Kidney (tissue), 14 donors: ENCODE results near the gene HRG. TPM values are rescaled to one million over a fixed set of nuclear protein-coding genes. Genes with fewer than 3 reads are reported as not detected.
"Not testable (repeated sequence)": the region's sequence is repeated elsewhere in the genome, so short reads cannot be mapped to it uniquely, and the experiment has no call there.

Experiments used
- DNase-seq, 5 donors: peaks; one replicate each; pipeline ENCODE4 v3.0.0-alpha.2; 2013 to 2020
- FAIRE-seq: peaks from 2 replicates; lab custom pipeline; 2012; peaks lifted over from hg19 to GRCh38; lab: Jason Lieb, UNC
- H3K27ac ChIP-seq, 2 donors: one replicate each; pipeline ENCODE4 v1.7.0; 2013; ENCODE audit warnings: low read depth in 2 of 2, low read length in 2 of 2, inconsistent platforms in 1 of 2
- H3K27me3 ChIP-seq: one replicate; pipeline ENCODE4 v1.7.1; 2013; ENCODE audit warnings: low read length, inconsistent platforms; ENCODE audit not compliant: control insufficient read depth, insufficient read depth
- H3K36me3 ChIP-seq, 3 donors: one replicate each; pipeline versions ENCODE4 v1.7.0 to v1.7.1; 2013; ENCODE audit warnings: low read length in 3 of 3, control low read depth in 1 of 3, inconsistent platforms in 1 of 3; ENCODE audit not compliant: insufficient read depth in 3 of 3, control insufficient read depth in 2 of 3
- H3K4me1 ChIP-seq, 3 donors: one replicate each; pipeline versions ENCODE4 v1.7.0 to v1.7.1; 2013; ENCODE audit warnings: low read length in 3 of 3, inconsistent platforms in 1 of 3, low read depth in 1 of 3; ENCODE audit not compliant: control insufficient read depth in 2 of 3, insufficient read depth in 2 of 3
- H3K4me3 ChIP-seq, 3 donors: one replicate each; pipeline versions ENCODE4 v1.7.0 to v1.8.1; 2013; ENCODE audit warnings: low read length in 3 of 3, control low read depth in 1 of 3, inconsistent platforms in 1 of 3
- H3K9ac ChIP-seq, 3 donors: one replicate each; pipeline versions ENCODE4 v1.7.0 to v1.7.1; 2013; ENCODE audit warnings: low read length in 3 of 3, control low read depth in 1 of 3, inconsistent platforms in 1 of 3
- H3K9me3 ChIP-seq, 3 donors: one replicate each; pipeline versions ENCODE4 v1.7.0 to v1.7.1; 2013; ENCODE audit warnings: low read length in 3 of 3, control low read depth in 1 of 3, inconsistent platforms in 1 of 3; ENCODE audit not compliant: control insufficient read depth in 2 of 3, insufficient read depth in 1 of 3
- intact Hi-C: fragments of 100-400 bp; cut with DNase I; formaldehyde crosslinking; loops from one replicate; pipeline ENCODE4 v1.11.1; 2022
- polyA plus RNA-seq: library from polyadenylated mRNA; stranded (reverse); fragments of 350-450 nt; fragmentation: Illumina TruSeq; extraction: RNeasy Lipid Tissue Mini Kit (QIAGEN cat#74804); gene quantifications from one replicate; pipeline ENCODE4 v1.2.3, GENCODE V29; 2014; ENCODE audit warnings: low read depth, low replicate concordance; ENCODE audit not compliant: insufficient read depth
- total RNA-seq: library from RNA; stranded (reverse); fragmentation: NEBNext Ultra II Directional; extraction: Animal tissue kit (Norgen Biotek cat#: 25700); gene quantifications from one replicate; pipeline ENCODE4 v1.2.1, GENCODE V29; 2021
- TF ChIP-seq, protein P1 (sequence below): IDR thresholded peaks from 3 replicates; pipeline ENCODE4 v1.5.1; 2012; ENCODE audit warnings: mild to moderate bottlenecking, moderate library complexity, borderline replicate concordance; ENCODE audit not compliant: insufficient read depth; ENCODE audit errors: extremely low read depth
- donor health status: control.
- donor health status: control.
- donor health status: control.
- donor health status: control.
- donor health status: control.
- donor health status: DM: yes; HTN: yes; CAD: no.
- donor health status: Normal renal cell carcinoma (clear cell type).

The HRG gene
- total and polyA plus RNA-seq, 2 donors from 2014 or later, result 0.35 to 22.8 TPM

DNA sequence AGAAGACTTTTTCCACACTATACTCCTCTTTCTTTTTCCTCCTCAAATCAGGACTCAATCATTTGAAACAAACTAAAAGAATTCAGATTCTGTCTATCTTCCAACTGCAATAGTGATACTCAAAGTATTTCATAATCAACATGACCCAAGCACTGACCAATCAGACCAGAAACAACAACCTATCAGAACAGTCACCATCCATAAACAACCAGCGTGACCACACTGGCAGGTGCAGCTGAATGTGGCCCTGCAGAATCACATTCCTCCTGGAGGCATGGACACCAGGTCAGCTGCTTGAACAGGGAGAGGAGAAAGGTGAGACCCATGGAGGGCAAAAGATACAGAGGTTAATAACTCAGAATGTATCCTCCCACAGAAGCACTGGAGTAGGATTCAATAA is 13.3 kb downstream of the HRG start:
- Histone ChIP-seq H3K27ac (no peak overlapping the region), H3K36me3 (no peaks in the 10 kb centered on the region), H3K4me3 (no peak overlapping the region), H3K4me1 (peaks cover 0 to 6% (median 0%) of the 10 kb centered on the region in 3 donors), H3K9ac (no peak overlapping the region), H3K27me3 (no peaks in the 10 kb centered on the region), H3K9me3 (no peaks in the 10 kb centered on the region)
- intact Hi-C loops, result no loop called here
- TF ChIP-seq, protein P1, sequence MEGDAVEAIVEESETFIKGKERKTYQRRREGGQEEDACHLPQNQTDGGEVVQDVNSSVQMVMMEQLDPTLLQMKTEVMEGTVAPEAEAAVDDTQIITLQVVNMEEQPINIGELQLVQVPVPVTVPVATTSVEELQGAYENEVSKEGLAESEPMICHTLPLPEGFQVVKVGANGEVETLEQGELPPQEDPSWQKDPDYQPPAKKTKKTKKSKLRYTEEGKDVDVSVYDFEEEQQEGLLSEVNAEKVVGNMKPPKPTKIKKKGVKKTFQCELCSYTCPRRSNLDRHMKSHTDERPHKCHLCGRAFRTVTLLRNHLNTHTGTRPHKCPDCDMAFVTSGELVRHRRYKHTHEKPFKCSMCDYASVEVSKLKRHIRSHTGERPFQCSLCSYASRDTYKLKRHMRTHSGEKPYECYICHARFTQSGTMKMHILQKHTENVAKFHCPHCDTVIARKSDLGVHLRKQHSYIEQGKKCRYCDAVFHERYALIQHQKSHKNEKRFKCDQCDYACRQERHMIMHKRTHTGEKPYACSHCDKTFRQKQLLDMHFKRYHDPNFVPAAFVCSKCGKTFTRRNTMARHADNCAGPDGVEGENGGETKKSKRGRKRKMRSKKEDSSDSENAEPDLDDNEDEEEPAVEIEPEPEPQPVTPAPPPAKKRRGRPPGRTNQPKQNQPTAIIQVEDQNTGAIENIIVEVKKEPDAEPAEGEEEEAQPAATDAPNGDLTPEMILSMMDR, result no peak
- FAIRE-seq (no peak), DNase-seq (peak in 1 of 5 donors; percentile 11)

- no peak overlapping the region for H3K27ac ChIP-seq
- DNase-seq, result no peak
- intact Hi-C loops, result no loop called here
- TF ChIP-seq, protein P1, result no peak
- no peak overlapping the region for H3K9ac ChIP-seq
- H3K9me3 ChIP-seq, result no peaks in the 10 kb centered on the region
- H3K36me3 ChIP-seq, result no peaks in the 10 kb centered on the region
- no peaks in the 10 kb centered on the region for H3K27me3 ChIP-seq
- no peak overlapping the region for H3K4me3 ChIP-seq
- FAIRE-seq, result no peak
- peaks cover 0 to 6% (median 0%) of the 10 kb centered on the region in 3 donors for H3K4me1 ChIP-seq
Measured at GRCh38 chr3:186680869-186681268, 15.1 kb downstream of the HRG start.

DNA sequence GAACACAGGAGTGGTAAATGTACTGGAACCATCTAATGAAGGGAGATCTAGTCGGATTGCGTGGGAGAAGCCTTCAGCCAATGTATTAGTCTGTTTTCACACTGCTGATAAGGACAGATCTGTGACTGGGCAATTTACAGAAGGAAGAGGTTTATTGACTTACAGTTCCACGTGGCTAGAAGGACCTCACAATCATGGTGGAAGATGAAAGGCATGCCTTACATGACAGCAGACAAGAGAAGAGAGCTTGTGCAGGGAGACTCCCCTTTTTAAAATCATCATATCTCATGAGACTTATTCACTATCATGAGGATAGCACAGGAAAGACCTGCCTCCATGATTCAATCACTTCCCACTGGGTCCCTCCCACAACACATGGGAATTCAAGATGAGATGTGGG is 17.0 kb downstream of the HRG start:
- Histone ChIP-seq H3K27ac (no peak overlapping the region), H3K36me3 (no peaks in the 10 kb centered on the region), H3K9ac (no peak overlapping the region), H3K27me3 (no peaks in the 10 kb centered on the region), H3K9me3 (no peaks in the 10 kb centered on the region), H3K4me1 (peaks cover 0 to 6% (median 0%) of the 10 kb centered on the region in 3 donors), H3K4me3 (no peak overlapping the region)
- FAIRE-seq (no peak), DNase-seq (no peak)
- TF ChIP-seq, protein P1, result no peak
- intact Hi-C loops, result no loop called here

- Histone ChIP-seq H3K9ac (no peak overlapping the region), H3K4me1 (peaks cover 0 to 6% (median 0%) of the 10 kb centered on the region in 3 donors), H3K27me3 (no peaks in the 10 kb centered on the region), H3K36me3 (no peaks in the 10 kb centered on the region), H3K4me3 (no peak overlapping the region), H3K9me3 (no peaks in the 10 kb centered on the region), H3K27ac (no peak overlapping the region)
- no peak for DNase-seq
- TF ChIP-seq, protein P1, result no peak
- FAIRE-seq, result no peak
- intact Hi-C loops, result no loop called here
Measured at GRCh38 chr3:186683979-186684378, 18.2 kb downstream of the HRG start.

DNA sequence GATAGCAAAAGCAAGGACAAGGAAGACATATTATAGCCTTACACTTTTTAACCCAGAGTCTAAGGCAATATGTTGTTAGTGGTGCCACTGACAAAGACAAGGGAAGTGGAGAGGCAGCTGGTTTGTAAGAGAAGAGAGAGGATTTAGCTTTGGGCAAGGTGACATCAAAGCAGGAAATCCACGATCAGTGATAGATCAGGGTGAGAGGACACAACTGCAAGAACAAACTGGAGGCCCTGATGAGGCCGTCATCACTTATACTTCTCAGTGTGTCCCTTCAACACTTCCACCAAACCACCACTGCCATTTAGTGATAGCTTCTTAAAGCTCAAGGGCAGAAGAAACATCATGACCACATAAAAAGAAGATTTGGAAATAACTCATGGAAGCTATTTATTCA is 20.7 kb downstream of the HRG start:
- H3K27me3 ChIP-seq, H3K9ac ChIP-seq, H3K27ac ChIP-seq, H3K9me3 ChIP-seq, H3K4me3 ChIP-seq, H3K4me1 ChIP-seq, DNase-seq, FAIRE-seq, intact Hi-C loops, H3K36me3 ChIP-seq: not testable (repeated sequence)
